ENCODE results near the gene MFRP.

MFRP gene

DNA sequence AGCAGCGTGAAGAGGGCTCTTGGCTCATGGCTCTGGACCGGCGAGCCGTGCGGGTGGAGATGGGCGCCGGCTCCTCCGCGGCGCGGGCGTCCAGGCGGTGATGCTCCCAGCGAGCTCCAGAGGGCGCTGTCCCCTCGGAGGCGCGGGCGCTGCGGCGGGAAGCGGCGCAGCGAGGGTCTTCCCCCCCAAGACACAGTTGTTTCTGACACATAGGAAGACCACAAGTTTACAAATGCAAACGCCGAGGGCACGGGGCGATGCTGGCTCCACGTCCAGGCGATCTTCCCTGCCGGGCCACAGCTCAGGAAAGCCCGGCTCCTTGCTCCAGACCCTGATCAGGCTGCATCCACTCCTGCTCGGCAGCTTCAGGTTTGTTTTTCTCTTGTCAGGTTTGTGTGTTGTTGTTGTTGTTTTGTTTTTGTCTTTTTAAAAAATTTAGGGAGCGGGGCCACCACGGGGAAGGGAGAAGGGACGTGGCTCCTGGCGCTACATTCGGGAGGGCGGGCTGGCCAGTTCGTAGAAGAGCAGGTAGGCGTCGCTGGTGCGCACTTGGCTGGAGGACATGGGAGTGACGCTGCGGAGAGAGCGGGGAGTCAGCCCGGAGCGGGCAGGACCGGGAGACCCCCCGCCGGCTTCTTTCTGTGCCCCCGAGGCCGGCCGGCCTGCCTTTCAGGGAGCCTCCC, 10.0 kb upstream of the MFRP start:
- peak; percentile 75 for DNase-seq

DNA sequence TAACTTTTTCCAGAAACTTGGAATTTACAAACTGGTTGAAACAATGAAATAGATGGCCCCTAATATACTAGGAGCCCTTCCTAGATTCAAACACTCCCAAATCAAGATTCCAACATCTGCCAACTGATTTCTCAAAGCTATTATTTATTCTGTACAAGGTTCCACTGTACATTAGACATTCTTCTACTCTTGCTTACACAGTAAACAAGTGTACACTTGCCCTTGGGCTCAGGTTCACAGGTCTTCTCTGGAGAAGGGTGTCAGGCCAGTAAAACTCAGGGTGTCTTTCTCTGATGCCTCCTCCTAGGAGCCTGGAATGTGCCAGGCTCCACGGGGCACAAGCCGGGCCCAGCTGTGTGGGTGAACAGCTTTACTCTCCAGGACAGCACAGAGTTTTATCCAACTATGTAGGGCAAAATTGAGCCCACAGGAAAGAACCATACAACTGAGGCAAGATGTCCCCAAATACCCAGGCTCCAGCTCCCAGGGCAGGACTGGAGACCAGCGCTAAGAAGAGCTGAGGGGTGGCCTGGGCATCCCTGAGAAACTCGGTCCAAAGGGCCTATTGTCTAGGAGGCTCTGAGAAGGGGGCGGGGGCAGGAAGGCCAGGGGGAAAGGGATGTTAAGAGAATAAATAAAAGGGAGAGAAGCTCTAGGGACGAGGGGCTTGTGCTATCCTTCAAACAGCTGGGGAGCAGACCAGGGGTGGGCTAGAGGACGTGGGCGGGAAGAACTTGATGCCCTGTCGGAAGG, 8.8 kb upstream of the MFRP start:
- DNase-seq, result no peak

DNA sequence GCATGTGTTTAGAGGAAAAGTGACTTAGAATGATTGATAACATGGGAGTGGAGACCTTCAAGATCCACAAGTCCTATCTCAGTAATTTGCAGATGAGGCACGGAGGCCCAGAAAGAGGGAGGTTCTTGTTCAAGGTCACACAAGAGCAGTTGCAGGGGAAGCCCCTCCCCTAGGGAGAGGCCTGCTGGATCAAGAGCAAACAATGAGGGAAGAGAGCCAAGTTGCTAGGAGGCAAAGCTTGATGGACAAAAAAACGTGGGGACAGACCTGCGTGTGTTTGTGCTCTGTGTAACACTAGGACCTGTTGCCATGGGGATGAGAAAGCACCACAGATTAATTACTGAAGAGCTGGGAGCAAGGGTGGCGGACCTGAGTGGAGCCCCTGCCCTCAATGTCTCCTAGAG, 6.4 kb upstream of the MFRP start:
- no peak for DNase-seq

DNA sequence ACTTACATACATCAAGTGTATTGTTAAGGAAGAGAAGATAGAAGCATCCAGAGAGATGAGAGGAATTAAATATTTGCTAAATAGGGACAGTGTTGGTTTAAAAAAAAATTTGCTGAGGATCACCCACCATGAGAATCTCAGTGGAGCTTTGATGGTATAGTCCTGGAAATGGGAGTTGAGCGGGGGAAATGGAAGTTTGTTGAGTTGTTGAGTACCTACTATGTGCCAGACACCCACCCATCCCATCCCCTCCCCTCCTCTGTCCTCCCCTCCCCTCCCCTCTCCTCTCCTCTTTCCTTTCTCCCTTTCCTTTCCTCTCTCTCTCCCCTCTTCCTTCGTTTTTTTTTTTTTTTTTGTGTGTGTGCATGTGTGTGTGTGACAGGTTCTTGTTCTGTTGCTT, 4.7 kb upstream of the MFRP start:
- DNase-seq, result no peak

DNA sequence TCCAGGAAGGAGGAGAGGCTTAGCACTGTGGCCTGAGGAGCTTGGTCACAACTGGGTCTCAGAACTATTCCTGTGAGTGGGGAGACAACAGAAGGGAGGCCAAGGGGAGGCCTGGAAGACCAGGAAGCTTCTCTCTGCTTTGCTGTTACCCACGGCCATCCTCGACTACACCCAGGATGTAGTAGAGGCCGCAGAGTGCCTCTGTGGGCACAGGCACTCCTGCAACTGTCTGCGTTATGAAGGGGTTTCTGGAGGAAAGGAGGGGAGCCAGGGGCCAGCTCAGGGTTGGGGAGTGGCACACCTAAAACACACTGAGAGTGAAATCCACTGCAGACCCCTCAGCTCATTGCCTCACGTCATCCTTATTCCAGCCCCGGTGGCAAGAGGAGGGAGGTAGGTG, 3.8 kb upstream of the MFRP start:
- DNase-seq, result no peak

DNA sequence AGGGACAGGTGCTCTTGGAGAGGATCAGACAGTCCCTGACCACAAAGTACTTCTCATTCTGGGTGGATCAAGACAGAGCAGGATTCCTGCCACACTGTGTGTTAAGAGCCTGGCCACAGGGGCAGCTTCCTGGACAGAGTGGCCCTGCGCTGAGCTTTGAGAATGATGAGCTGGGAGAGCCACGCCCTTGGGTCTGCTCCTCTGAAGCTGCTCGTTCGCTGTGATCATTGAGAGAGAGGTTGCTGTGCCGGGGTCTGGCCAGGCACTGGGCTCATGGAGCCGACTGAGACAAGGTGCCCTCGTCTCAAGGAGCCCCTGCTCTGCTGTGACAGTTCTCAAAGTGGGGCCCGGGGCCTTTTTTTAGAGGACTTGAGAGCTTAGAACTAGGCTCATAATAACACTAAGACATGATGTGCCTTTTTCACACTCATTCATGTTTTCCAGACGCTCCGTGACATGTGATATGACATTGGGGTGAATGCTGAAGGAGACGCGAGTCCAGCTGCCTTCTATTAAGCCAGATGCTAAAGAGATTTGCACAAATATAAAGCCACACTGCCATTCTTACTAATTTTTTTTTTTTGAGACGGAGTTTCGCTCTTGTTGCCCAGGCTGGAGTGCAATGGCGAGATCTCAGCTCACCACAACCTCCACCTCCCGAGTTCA, 1.6 kb upstream of the MFRP start:
- no peak for DNase-seq

DNA sequence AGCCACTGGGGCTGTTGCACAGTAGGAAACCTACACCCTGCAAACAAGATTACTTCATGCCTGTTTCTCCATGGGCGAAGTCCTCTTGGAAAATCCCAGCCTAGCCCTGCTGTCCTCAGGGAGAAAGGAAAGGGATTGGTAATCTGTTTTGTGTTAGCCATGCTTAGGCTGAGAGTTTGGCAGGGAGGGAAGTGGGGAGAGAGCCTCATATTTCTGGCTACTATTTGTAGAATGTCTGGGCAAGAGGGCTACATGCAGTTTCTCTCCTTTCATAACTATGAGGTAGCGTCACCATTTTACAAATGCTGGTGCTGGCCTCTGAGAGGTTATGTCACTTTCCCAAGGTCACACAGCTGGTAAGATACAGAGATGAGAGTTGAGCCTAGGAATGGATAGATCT, 737 bp upstream of the MFRP start:
- DNase-seq, result no peak

DNA sequence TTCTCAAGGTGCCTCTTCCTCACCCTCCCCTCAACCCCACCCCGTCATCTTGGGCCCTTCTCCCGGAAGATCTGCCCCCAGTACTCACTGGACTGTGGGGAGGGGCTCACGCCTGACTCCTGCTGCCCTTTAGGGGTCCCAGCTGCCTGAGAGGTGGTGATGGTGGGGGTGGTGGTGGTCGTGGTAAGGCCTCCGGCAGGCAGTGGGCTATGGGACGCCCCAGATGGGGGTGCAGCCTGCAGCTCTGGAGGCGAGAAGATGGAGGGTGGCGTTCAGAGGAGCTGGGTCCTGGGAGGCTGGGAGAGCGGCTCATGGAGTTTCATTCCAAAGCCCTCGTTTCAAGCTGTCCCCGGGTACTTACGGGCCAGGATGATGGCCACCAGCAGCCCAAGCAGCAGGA, 820 bp downstream of the MFRP start:
- DNase-seq, result no peak

DNA sequence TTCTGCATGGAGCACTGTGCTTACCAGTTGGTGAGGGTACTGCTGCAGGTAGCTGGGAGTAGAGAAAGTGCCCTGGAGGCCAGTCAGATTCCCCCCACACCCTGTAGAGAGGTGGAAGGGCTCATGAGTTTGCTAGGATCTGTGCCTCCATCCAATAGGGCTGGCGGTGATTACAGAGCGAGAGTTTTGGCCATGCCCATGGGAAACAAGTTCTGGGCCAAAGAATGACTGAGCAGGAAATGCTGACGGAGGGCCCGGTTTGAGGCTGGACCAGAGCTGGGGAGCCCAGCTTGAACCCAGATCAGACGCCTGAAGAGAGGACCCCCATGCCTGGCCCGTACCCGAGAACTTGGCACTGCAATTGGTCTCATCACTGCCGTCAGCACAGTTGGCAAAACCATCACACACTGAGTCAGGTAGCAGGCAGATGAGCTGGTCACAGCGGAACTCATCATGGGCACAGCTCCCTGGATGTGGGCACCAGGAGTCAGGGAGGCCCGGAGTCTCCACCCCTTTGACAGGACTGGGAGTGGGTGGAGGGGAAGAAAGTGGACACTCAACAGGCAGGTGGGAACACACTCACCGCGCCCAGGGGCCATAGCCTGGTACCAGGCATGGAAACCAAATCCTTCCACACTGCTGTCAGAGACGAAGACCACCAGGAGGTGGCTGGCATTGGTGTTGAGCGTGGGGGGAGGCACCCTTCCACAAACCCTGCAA, 2.1 kb downstream of the MFRP start:
- no peak for DNase-seq

DNA sequence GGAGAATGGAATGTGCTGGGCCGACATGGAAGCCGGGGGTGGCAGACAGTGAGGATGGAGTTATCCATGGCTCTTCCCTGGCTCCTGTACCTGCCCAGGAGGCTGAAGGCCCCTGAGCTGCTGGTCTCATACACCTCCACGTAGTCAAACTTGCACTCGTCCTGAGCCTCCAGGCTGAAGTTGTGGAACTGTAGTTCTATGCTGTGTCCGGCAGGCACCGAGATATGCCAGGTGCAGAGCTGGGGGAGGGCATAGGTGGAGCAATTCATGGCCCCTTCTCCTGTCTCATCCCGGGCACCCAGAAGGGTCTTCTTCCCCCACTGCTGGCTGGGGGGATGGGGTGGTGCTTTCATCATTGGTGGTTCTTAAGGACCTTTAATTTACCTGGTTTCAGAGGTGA, 2.8 kb downstream of the MFRP start:
- DNase-seq, result no peak

DNA sequence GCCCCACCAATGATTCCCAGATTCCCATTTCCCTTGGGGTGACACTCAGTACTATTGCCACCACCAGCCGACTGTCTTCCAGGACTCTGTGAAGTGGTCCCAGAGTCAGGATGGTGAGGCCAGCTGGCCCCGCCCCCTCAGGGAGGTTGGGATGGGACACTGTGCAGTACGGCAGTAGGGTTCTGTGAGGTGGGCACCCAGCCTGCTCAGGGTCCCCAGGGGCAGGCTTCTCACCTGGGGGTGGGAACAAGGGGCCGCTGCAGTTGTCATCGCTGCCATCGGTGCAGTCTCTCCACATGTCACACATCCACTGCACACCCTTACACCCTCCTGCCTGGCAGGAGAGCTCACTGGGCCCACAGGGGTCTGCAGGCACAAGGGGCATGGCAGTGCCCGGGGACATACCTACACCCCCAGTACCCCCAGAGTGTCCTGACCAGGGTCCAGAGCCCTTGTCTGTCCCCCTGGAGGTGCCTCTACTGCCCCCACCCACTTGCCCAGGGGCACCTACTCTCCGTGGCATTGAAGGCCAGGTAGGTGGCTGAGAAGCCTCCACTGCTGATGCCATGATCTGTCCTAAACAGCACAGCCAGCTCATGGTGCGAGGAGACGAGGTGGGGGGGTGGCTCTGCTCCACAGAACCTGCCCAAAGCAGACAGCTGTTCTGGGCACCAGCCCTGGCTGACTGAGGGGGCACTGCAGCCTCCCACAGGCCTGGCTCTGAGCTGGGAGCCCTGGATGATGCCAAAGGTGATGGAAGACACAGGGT, 4.0 kb downstream of the MFRP start:
- no peak for DNase-seq

DNA sequence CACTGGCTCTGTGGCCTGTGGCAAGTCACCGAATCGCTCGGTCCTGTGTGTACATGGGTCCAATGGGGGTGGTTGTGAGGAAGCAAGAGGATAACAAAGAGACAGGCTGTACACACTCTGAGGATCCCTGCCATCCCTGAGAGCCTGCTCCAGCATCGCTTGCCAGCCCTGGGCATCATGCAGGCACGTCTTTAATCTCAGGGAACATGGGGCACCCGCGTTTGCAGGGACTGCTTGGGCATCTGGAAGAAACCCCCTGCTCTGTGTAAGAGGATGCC, 4.5 kb downstream of the MFRP start:
- DNase-seq, result no peak

DNA sequence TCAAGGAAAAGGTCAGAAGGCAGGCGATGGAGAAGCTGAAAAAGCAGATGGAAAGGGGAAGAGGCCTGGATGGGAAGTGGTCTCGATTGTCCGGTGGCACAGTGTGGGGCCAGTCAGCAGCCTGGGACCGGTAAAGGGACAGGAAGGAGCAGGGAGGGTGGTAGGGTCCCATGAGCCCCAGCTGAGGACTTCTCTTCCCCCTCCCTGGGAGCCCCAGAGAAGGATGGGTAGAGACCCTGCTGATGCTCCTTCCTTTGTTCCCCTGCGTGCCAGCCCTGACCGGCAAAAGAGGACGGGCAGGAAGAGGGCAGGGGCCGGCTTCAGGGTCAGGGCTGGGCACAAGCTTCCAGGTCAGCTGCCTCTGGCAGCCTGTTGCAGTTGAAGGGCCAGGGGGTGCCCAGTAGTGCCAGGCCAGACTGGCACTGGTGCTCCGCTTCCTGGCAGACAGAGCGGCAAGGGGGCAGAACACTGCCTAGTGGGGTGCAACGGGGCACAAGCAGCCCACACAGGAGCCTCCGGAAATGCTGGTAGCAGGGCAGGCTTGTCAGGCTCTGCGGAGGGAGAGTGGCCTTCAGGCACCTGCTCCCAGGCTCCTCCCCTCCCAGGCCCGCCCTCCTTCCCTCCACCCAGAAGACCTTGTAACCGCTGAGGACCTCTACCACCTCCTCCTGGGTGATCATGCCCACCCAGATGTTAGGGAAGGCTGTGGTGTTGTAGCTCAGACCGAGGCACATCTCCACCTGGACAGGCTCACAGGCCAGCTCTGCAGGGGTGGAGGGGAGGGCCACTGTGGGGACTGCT, 5.1 kb downstream of the MFRP start:
- no peak for DNase-seq

DNA sequence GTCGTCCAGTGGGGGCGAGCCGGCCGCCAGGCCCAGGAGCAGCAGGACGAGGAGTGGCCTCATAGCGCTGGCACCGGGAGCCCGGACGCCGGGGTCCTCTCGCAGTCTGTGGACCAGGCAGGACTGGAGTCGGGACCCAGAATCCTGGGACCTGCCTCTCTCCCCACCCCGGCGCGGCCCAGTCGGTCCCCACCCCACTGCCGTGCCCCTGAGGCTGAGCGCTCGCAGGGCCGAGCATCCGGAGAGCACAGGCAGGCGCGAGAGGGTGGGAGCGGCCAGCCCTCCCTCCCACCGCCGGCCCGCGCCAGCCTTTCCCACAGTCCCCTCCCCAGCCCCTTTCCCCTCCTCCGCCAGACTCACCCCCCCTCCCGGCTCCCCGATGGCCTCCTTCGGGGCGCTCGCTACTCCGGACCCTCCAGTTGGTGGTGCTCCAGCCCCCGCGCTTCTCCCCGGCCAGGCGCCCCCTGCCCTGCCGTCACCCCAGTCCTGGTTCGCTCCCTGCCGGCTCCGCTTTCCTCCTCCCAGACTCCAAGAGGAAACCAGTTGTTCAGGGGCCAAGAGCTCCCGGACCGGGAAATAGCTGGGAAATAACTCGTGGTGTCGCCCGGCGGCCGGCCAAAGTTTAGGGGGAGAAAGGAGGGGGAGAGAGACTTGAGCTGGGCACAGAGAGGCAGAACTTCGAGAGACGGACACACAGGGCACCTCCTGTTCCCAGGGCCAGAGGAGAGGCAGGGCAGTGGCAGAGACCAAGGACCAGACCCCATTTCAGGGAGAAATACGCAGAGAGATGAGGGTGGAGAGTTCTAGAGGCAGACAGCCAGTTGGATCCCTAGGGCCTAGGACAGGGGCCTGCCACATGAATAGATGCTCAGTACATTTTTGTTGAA, 5.9 kb downstream of the MFRP start, which contains the start of gene C1QTNF5:
C1QTNF5 (minus strand) TSS at position 549 of the 887 bp plus-strand sequence; CDS start at position 63, 486 bp downstream.
- DNase-seq, result no peak

DNA sequence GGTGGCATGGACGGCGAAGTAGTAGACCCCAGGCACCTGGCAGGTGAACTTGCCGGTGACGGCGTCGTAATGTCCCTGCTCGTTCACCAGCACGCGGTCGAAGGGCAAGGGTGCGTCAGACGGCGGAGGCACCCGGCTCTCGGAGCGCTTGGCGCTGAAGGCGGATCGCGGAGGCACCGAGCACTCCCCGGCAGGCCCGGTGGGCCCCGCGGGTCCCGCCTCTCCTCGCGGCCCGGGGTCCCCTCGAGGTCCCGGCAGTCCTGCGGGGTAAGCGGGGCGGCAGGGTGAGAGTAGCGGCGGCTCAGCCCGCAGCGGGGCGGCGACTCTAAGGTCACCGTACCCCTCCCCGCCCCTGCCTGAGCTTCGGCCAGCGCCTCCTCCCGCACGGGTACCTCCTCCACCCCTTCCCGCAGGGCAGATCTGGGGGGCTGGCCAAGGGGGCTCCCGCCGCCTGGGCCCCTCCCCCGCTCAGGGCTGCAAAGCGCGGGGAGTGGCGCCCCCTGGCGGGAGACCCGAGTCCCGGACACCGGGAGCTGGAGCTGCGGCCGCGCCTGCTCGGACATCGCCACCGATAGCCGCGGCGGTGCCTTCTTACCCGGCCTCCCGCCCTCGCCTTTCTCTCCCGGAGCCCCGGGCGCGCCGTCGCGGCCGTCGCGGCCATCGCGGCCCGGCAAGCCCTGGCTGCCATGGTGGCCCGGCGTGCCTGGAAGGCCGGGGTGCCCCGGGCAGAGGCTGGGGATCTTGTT, 6.7 kb downstream of the MFRP start:
- DNase-seq, result peak; percentile 51

DNA sequence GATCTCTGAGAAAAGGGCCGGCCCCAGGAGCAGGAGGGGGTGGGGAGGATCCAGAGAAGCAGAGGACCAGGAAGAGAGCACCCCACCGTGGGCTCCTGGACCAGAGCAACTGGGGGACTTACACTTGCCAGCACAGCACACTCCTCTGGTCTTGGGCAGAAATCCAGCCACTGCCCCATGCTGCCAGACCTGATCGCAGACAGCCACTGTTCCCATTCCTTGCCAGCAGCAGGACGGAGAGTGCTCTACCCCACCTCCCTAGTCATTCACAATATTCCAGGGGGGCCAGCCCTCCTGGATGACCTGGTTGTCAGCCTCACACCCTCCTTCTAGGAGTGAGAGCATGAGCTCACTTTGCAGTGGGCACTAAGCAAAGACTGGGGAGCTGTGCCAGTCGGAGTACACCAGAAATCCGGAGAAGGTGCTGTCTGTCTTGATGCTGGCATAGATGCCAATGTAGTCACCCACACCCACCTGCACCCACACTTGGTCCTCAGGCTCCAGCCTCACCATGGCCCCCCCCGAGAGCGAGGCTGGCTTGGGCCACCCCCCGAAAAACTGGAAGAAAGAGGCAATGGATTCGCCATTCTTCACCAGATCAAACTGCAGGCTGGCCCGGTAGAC, 7.4 kb downstream of the MFRP start:
- DNase-seq, result no peak

DNA sequence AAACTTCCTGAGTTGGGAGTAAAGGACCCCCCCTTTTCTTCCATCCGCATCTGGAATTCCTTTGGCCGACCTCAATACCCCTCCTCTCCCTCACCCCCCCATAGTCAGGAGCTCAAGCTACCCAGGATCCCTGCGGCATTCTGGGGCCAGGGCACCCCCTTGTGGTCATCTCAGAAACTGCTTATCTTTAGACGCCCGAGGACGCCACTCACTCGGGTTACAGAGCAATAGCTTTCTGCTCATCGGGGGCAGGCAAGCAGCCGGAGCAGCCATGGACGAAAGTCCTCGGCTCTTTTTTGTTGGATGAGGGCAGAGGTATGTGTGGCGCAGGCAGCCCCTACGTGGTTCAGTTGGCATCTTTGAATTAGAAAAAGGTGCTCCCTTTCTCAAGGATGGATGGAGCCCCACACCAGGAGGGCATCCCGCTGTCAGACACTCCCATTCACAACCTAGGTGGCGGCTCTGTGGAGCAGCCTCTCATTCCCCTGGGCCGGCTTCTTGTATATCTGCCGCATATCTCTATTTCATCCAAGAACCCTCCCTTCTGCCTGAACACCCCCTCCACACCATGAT, 8.1 kb downstream of the MFRP start:
- DNase-seq, result peak; percentile 62

DNA sequence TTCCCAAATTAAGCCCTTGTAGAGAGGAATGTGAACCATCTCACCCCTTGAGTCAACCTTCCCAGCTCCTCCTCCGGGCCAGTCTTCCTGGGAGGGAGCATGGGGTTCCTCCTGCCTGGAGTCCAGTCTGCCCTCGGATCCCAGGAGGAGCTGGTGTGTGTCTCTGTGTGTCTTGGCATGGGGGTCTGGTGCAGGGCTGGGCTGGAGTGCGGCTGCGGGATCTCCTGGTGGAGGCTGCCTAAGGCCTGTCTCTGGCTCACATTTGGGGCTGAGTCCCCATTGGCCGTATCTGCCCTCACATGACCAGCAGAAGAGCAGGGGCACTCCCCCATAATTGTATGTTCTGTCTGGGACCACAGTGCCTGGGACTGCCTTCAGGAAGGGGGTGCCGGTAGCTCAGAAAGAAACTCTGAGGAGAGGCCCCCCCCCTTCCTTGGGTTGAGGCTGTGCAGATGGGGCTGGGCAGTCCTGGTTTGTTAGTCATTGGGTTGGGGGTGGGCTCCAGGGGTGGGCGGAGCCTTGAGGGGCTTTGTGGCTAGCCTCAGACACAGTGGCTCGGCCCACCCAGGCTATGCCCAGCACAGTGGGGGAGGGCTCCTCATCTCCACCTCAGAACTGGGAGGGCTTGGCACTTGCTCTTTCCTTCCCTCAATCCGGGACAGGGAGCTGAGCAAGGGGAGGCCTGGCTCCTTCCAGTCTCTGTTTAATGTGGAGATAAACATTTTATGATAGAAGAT, 8.8 kb downstream of the MFRP start:
- DNase-seq, result no peak

All from stimulated activated CD4-positive, alpha-beta T cell treated with anti-CD3 and anti-CD28 coated beads, Interleukin-4, amount 100 ng/mL, for 1 hour (primary cell).